CD8-positive, alpha-beta memory T cell (primary cell): ENCODE measurements around the gene COL4A1. TPM values are rescaled to one million over a fixed set of nuclear protein-coding genes. Genes with fewer than 3 reads are reported as not detected.

ENCODE experiments used
- CTCF ChIA-PET: fragments of 350-600 bp; sonication (Branson Sonifier 250); formaldehyde crosslinking; loops from one replicate; lab custom pipeline; 2021; ENCODE audit warnings: antibody characterized with exemption; lab: Charles Lee
- POLR2A ChIA-PET: fragments of 350-600 bp; sonication (Branson Sonifier 250); formaldehyde crosslinking; loops from one replicate; lab custom pipeline; 2021; ENCODE audit warnings: antibody characterized with exemption; lab: Charles Lee
- DNase-seq, 5 donors: peaks; one replicate each; pipeline versions ENCODE4 v3.0.0 to v3.0.0-alpha.2; 2020 to 2022; ENCODE audit warnings: mixed read lengths in 1 of 5
- H3K27ac ChIP-seq: one replicate; pipeline ENCODE4 v1.7.0; 2013; ENCODE audit warnings: low read depth, mild to moderate bottlenecking, low read length, moderate library complexity
- H3K27me3 ChIP-seq: 2 replicates; pipeline ENCODE4 v1.7.0; 2013; ENCODE audit warnings: low read length, mild to moderate bottlenecking; ENCODE audit not compliant: insufficient read depth, poor library complexity, severe bottlenecking
- H3K36me3 ChIP-seq: 2 replicates; pipeline ENCODE4 v1.7.0; 2013; ENCODE audit warnings: mild to moderate bottlenecking, low read length, moderate library complexity; ENCODE audit not compliant: insufficient read depth
- H3K4me1 ChIP-seq: 2 replicates; pipeline ENCODE4 v1.7.0; 2013; ENCODE audit warnings: mild to moderate bottlenecking, low read length, moderate library complexity; ENCODE audit not compliant: insufficient read depth
- H3K4me3 ChIP-seq: 2 replicates; pipeline ENCODE4 v1.7.0; 2013; ENCODE audit warnings: mild to moderate bottlenecking, low read length
- H3K9me3 ChIP-seq: 2 replicates; pipeline ENCODE4 v1.7.0; 2013; ENCODE audit warnings: mild to moderate bottlenecking, low read length
- H3K27ac Mint-ChIP-seq, 8 donors: one replicate each; pipeline ENCODE4 v1.8.0; 2020 to 2021; ENCODE audit warnings: mixed read lengths in 8 of 8, mild to moderate bottlenecking in 6 of 8, inconsistent platforms in 3 of 8, moderate library complexity in 3 of 8
- H3K27me3 Mint-ChIP-seq, 2 donors: one replicate each; pipeline ENCODE4 v1.8.0; 2020 to 2021; ENCODE audit warnings: mixed read lengths in 2 of 2, mild to moderate bottlenecking in 1 of 2, moderate library complexity in 1 of 2
- H3K36me3 Mint-ChIP-seq, 3 donors: one replicate each; pipeline ENCODE4 v1.8.0; 2020 to 2021; ENCODE audit warnings: mixed read lengths in 3 of 3, inconsistent platforms in 1 of 3, mild to moderate bottlenecking in 1 of 3
- H3K4me1 Mint-ChIP-seq, 3 donors: one replicate each; pipeline ENCODE4 v1.8.0; 2020 to 2021; ENCODE audit warnings: mixed read lengths in 3 of 3, inconsistent platforms in 1 of 3, mild to moderate bottlenecking in 1 of 3
- H3K4me3 Mint-ChIP-seq, 7 donors: one replicate each; pipeline ENCODE4 v1.8.0; 2020 to 2021; ENCODE audit warnings: mixed read lengths in 7 of 7, mild to moderate bottlenecking in 6 of 7, moderate library complexity in 4 of 7, inconsistent platforms in 2 of 7
- H3K9me3 Mint-ChIP-seq, 5 donors: one replicate each; pipeline ENCODE4 v1.8.0; 2020 to 2022; ENCODE audit warnings: mixed read lengths in 5 of 5, mild to moderate bottlenecking in 3 of 5, moderate library complexity in 2 of 5, inconsistent platforms in 1 of 5
- polyA plus RNA-seq: library from polyadenylated mRNA; unstranded; fragments of 300-500 nt; fragmentation: Illumina TruSeq; gene quantifications from one replicate; pipeline ENCODE4 v1.2.3, GENCODE V29; 2021
- total RNA-seq, 2 experiments: library from RNA; stranded (reverse); gene quantifications; one replicate each; pipeline ENCODE4 v1.2.3, GENCODE V29; 2021

Gene COL4A1
- total and polyA plus RNA-seq, 3 experiments from 2014 or later = not detected

- peaks cover 32 to 57% of the 10 kb centered on the region in 2 donors for H3K27me3 Mint-ChIP-seq
- H3K4me1 Mint-ChIP-seq = peaks cover 0 to 5% (median 0%) of the 10 kb centered on the region in 3 donors
- POLR2A ChIA-PET = no interaction called here
- CTCF ChIA-PET = no interaction called here
- no peak for DNase-seq
- no peak overlapping the region for H3K4me3 Mint-ChIP-seq
- H3K27me3 ChIP-seq = peaks cover 7% of the 10 kb centered on the region
- no peak overlapping the region for H3K27ac Mint-ChIP-seq
- H3K36me3 Mint-ChIP-seq = no peaks in the 10 kb centered on the region
- no peaks in the 10 kb centered on the region for H3K36me3 ChIP-seq
- no peak overlapping the region for H3K27ac ChIP-seq
- H3K9me3 Mint-ChIP-seq = peaks cover 0 to 4% (median 0%) of the 10 kb centered on the region in 5 donors
- H3K9me3 ChIP-seq = no peaks in the 10 kb centered on the region
- no peaks in the 10 kb centered on the region for H3K4me1 ChIP-seq
- H3K4me3 ChIP-seq = no peak overlapping the region
These were observed 5.9 kb downstream of the COL4A1 start for GRCh38 chr13:110301083-110301482.

- Mint-ChIP-seq H3K9me3 (peaks cover 0 to 4% (median 0%) of the 10 kb centered on the region in 5 donors), H3K36me3 (no peaks in the 10 kb centered on the region), H3K4me3 (no peak overlapping the region), H3K27ac (no peak overlapping the region), H3K4me1 (no peaks in the 10 kb centered on the region), H3K27me3 (peaks cover 28 to 50% of the 10 kb centered on the region in 2 donors)
- Histone ChIP-seq H3K27me3 (peaks cover 7% of the 10 kb centered on the region), H3K4me1 (no peaks in the 10 kb centered on the region), H3K4me3 (no peak overlapping the region), H3K9me3 (no peaks in the 10 kb centered on the region), H3K36me3 (no peaks in the 10 kb centered on the region), H3K27ac (no peak overlapping the region)
- DNase-seq = no peak
- ChIA-PET CTCF (no interaction called here), POLR2A (no interaction called here)
These were observed 6.7 kb downstream of the COL4A1 start for GRCh38 chr13:110300090-110300815.

- POLR2A ChIA-PET = no interaction called here
- H3K4me3 Mint-ChIP-seq = no peak overlapping the region
- no peaks in the 10 kb centered on the region for H3K4me1 Mint-ChIP-seq
- no peaks in the 10 kb centered on the region for H3K36me3 ChIP-seq
- peaks cover 4% of the 10 kb centered on the region for H3K27me3 ChIP-seq
- no peak for DNase-seq
- peaks cover 23 to 41% of the 10 kb centered on the region in 2 donors for H3K27me3 Mint-ChIP-seq
- H3K4me1 ChIP-seq = no peaks in the 10 kb centered on the region
- no peak overlapping the region for H3K27ac ChIP-seq
- H3K9me3 ChIP-seq = no peaks in the 10 kb centered on the region
- peaks cover 0 to 4% (median 0%) of the 10 kb centered on the region in 5 donors for H3K9me3 Mint-ChIP-seq
- no peak overlapping the region for H3K27ac Mint-ChIP-seq
- CTCF ChIA-PET = no interaction called here
- H3K4me3 ChIP-seq = no peak overlapping the region
- no peaks in the 10 kb centered on the region for H3K36me3 Mint-ChIP-seq
These were observed 7.6 kb downstream of the COL4A1 start for GRCh38 chr13:110299283-110299840.

- Mint-ChIP-seq H3K4me3 (no peak overlapping the region), H3K27me3 (peaks cover 23 to 35% of the 10 kb centered on the region in 2 donors), H3K36me3 (no peaks in the 10 kb centered on the region), H3K9me3 (peaks cover 0 to 4% (median 0%) of the 10 kb centered on the region in 5 donors), H3K4me1 (no peaks in the 10 kb centered on the region), H3K27ac (no peak overlapping the region)
- Histone ChIP-seq H3K4me3 (no peak overlapping the region), H3K27ac (no peak overlapping the region), H3K4me1 (no peaks in the 10 kb centered on the region), H3K9me3 (no peaks in the 10 kb centered on the region), H3K36me3 (no peaks in the 10 kb centered on the region), H3K27me3 (no peaks in the 10 kb centered on the region)
- POLR2A ChIA-PET = no interaction called here
- CTCF ChIA-PET = no interaction called here
- no peak for DNase-seq
These were observed 8.3 kb downstream of the COL4A1 start for GRCh38 chr13:110298505-110299282.

GRCh38 chr13:110297766-110298504, 9.0 kb downstream of the COL4A1 start:
- DNase-seq = no peak
- peaks cover 0 to 4% (median 0%) of the 10 kb centered on the region in 5 donors for H3K9me3 Mint-ChIP-seq
- POLR2A ChIA-PET = no interaction called here
- Histone ChIP-seq H3K36me3 (no peaks in the 10 kb centered on the region), H3K4me1 (no peaks in the 10 kb centered on the region), H3K27ac (no peak overlapping the region), H3K27me3 (no peaks in the 10 kb centered on the region), H3K9me3 (no peaks in the 10 kb centered on the region), H3K4me3 (no peak overlapping the region)
- no peak overlapping the region for H3K4me3 Mint-ChIP-seq
- peaks cover 23 to 28% of the 10 kb centered on the region in 2 donors for H3K27me3 Mint-ChIP-seq
- no peaks in the 10 kb centered on the region for H3K36me3 Mint-ChIP-seq
- CTCF ChIA-PET = no interaction called here
- H3K4me1 Mint-ChIP-seq = no peaks in the 10 kb centered on the region
- no peak overlapping the region for H3K27ac Mint-ChIP-seq

GRCh38 chr13:110297011-110297410, 9.9 kb downstream of the COL4A1 start:
- H3K4me1 Mint-ChIP-seq = no peaks in the 10 kb centered on the region
- no peaks in the 10 kb centered on the region for H3K36me3 ChIP-seq
- H3K27ac ChIP-seq = no peak overlapping the region
- CTCF ChIA-PET = no interaction called here
- no peak for DNase-seq
- no peaks in the 10 kb centered on the region for H3K36me3 Mint-ChIP-seq
- no peak overlapping the region for H3K27ac Mint-ChIP-seq
- H3K4me3 Mint-ChIP-seq = no peak overlapping the region
- H3K4me1 ChIP-seq = no peaks in the 10 kb centered on the region
- no peak overlapping the region for H3K4me3 ChIP-seq
- no peaks in the 10 kb centered on the region for H3K27me3 ChIP-seq
- H3K9me3 Mint-ChIP-seq = peaks cover 0 to 4% (median 0%) of the 10 kb centered on the region in 5 donors
- POLR2A ChIA-PET = no interaction called here
- H3K9me3 ChIP-seq = no peaks in the 10 kb centered on the region
- peaks cover 21 to 26% of the 10 kb centered on the region in 2 donors for H3K27me3 Mint-ChIP-seq

- H3K36me3 ChIP-seq = no peaks in the 10 kb centered on the region
- POLR2A ChIA-PET = no interaction called here
- peaks cover 15 to 19% of the 10 kb centered on the region in 2 donors for H3K27me3 Mint-ChIP-seq
- H3K9me3 ChIP-seq = no peaks in the 10 kb centered on the region
- no peaks in the 10 kb centered on the region for H3K27me3 ChIP-seq
- no peak overlapping the region for H3K4me3 ChIP-seq
- H3K27ac Mint-ChIP-seq = no peak overlapping the region
- no peak for DNase-seq
- CTCF ChIA-PET = no interaction called here
- no peaks in the 10 kb centered on the region for H3K4me1 ChIP-seq
- H3K4me3 Mint-ChIP-seq = no peak overlapping the region
- peaks cover 0 to 2% (median 0%) of the 10 kb centered on the region in 5 donors for H3K9me3 Mint-ChIP-seq
- H3K27ac ChIP-seq = no peak overlapping the region
- no peaks in the 10 kb centered on the region for H3K4me1 Mint-ChIP-seq
- no peaks in the 10 kb centered on the region for H3K36me3 Mint-ChIP-seq
These were observed 12.3 kb downstream of the COL4A1 start for GRCh38 chr13:110294622-110295021.
